Endometrial microvascular endothelial cells (primary cell): Measurements from ENCODE around the gene ALPK1. TPM values are rescaled to one million over a fixed set of nuclear protein-coding genes. Genes with fewer than 3 reads are reported as not detected.

Source experiments
- in situ Hi-C: cut with HindIII; loops from 2 replicates; pipeline ENCODE4 v1.10.0; 2017; ENCODE audit warnings: low sequenced_read_pairs, low pct_unique_long_range_greater_than_20kb; ENCODE audit errors: inconsistent ontology term
- total RNA-seq: library from RNA; depleted of rRNA; stranded (reverse); fragments of >200 nt; gene quantifications from one replicate; pipeline ENCODE4 v1.2.3, GENCODE V29; 2015; ENCODE audit errors: inconsistent ontology term

The ALPK1 gene
- total RNA-seq, 1 donor from 2014 or later, result 8.6 TPM

DNA sequence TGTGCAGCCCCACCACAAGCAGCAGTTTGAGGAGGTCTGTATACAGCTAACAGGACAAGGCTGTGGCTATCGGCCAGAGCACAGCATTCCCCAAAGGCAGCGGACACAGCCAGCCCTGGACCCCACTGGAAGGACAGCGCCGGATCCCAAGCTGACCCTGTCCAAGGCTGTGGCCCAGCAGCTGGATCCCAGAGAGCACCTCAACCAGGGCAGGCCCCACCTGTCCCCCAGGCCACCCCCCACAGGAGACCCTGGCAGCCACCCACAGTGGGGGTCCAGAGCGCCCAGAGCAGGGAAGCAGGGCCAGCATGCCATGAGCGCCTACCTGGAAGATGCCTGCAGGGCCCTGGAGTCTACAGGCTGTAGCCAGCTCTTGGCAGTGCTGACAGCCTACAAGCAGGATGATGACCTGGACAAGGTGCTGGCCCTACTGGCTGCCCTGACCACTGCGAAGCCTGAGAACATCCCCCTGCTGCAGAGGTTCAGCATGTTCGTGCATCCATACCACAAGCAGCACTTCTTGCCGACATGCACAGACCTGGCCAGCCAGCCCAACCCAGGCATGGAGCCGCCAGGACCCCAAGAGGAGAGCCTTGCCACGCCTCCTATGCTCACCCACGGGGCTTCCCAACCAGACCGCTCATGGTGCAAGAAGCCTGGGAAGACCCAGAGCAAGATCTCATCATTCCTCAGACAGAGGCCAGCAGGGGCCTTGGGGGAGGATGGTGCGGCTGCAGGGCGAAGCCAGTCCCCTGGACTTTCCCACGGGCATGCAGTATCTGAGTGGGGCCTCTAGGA, 62.0 kb downstream of the ALPK1 start:
- in situ Hi-C loops, result no loop called here

DNA sequence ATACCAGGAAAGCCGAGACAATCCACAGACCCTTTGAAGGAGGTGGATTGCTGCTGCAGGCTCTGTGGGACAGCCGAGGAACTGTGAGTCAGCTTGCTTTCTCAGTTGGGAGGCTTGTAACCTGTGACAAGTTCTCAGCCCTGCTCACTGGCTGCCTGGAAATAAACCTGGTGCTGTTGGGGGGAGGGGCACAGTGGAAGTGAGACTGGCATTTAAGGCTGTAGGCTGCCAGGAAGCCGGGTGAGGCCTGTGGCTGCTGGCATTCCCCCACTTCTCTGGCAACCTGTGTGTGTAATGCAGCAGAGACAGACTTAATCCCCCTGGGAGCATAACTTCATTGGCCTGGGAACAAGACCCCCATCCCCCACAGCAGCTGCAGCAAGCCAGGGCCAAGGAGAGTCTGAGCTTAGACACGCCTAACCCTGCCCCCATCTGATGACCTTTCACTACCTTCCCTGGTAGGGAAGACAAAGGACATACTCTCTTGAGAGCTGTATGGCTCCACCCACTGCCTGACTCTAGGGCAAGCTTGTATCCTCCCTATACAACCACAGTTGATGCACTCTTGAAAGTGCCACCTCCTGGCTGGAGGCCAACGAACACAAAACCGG, 64.1 kb downstream of the ALPK1 start:
- in situ Hi-C loops, result no loop called here

DNA sequence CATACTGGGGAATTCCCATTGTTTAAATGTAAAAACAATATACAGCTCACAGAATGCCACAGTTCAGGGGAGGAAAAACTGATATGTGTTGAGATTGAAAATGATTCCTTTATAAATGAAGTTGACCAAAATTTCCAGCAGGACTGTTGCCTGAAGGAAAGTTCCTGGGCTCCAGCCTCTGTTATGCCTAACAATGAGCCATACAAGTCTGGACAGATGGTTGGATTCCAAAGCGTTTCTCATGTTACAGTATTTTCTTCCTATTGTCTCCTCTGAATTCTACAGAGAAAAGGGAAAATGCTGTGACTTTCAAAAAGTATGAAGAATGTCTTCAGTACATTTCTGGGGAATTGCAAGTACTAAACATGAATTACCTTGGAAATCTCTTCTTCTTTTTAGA, 73.3 kb downstream of the ALPK1 start:
- in situ Hi-C loops, result no loop called here

DNA sequence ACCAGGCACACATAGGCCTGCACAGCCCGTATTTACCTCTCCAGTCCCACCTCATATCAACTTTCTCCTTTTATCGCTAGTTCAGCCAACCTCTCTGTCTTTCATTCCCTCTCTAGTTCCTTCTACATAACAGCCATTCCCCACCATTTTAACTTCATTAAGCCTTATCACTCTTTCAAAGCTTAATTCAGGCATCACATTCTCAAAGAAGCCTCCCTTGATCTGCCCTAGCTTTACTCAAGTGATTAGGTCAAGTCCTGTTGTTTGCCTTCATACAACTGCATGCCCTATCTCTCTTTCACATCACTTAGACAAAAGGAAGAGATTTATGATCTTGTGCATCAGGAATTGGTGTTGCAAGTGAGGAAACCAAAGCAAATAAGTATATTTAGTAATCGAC, 74.2 kb downstream of the ALPK1 start:
- in situ Hi-C loops, result no loop called here

DNA sequence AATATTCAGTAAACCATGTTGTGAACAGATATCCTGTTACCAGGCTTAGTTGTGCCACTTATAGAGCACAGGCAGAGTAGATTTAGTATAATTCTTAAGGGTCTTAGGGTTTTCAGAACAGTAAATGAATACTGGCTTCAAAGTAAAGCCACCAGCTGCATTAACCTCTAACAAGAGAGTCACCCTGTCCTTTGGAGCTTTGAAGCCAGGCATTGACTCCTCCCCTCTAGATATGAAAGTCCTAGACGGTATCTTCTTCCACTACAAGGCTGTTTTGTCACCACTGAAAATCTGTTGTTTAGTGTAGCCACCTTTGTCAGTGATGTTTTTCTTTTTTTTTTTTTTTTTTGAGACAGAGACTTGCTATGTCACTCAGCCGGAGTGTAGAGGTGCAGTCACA, 77.7 kb downstream of the ALPK1 start:
- in situ Hi-C loops, result no loop called here

DNA sequence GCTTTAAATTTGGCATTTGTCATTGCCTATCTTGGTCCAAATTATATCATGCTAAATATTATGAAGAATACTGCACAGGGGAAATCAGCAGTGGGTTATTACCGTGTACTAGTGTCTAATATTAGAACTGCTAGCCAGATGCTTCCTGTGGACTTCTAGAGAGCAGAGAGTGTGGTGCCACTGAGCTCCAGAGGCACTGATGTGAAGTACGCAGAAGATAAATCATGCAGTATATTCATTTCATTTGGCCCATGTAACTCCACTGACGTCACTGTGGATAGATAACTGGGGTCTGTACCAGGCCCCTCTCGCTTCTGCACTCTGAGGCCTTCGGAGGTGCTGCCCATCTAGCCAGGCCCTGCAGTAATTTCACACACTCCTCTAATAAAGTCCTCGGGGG, 80.0 kb downstream of the ALPK1 start:
- in situ Hi-C loops, result no loop called here

DNA sequence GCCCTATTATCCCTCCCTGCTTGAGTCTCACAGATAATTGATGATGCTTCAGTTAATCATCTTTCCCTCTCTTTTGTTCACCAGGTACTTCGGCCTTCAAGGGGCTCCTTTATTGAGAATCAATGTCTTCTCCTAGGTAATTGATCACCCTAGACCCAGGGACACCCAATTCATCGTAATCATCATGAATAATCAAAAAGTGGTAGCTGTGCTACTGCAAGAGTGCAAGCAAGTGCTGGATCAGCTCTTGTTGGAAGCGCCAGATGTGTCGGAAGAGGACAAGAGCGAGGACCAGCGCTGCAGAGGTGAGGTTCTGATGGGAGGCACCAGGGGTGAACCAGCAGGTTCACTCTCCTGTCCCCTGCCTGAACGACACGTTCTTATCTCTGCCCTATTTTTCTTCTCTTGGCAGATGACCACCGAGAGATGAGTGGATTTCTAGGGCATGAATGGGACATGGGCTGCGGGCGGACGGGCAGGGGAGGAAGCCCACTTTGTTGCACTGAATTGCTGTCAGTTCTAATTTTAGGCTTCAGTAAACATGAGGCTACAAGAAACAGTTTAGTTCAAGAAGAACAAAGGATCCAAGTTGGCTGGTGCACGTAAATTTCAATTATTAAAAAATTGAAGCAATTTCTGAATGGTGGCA, 80.5 kb downstream of the ALPK1 start:
- in situ Hi-C loops, result no loop called here

DNA sequence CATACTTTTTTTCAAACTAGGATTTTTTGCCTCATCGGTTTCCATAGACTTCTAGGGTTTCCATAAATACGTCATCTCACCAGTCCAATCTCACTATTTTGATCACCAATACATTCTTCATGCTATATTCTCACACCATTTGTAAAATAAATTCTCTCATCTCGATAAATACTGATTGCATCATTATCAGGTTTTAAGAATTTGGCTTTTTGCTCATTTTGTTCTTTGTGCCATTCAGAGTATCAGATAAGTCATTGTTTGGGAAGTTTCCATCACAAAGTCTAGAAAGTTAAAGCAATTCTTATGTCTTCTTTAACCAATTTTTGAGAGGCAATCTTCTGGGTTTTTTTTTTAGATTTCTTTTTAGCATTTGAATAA, 81.1 kb downstream of the ALPK1 start:
- in situ Hi-C loops, result no loop called here

DNA sequence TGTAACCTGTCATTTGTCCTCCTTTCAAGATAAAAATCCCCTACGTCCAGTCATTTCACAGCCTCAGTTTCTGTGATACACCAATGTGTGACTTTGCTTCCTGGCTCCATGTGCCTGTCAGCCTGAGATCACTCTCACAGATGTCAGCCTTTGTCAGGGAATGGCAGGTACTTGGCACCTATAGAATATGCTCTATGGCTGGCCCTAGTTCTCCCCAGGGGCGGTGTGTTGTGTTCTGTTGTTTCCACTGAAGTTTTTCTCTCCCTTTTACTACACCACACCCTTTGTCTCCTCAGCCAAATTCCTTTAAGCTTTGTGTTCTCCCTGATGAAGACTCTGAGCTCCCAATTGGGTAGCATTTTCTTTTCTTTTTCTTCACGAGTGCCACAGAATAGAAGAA, 81.7 kb downstream of the ALPK1 start:
- in situ Hi-C loops, result no loop called here

DNA sequence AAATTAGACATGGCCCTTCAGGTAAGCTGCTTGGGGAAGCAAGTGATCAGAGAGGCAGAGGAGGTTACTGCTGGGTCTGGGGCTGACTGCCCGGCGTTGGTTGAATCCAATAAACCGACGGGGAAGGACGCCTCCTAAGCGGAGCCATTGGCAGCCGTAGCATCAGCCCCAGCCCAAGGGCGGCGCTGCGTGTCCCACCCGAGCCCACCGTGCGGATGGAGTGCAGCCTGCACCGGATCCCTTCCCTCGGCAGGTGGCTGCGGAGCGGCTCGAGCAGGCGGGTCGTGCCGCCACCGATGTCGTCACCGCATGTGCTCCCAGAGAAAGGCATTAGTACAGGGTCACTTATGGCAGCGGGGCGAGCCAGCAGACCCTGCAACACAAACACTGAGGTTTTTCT, 82.1 kb downstream of the ALPK1 start:
- in situ Hi-C loops, result no loop called here

DNA sequence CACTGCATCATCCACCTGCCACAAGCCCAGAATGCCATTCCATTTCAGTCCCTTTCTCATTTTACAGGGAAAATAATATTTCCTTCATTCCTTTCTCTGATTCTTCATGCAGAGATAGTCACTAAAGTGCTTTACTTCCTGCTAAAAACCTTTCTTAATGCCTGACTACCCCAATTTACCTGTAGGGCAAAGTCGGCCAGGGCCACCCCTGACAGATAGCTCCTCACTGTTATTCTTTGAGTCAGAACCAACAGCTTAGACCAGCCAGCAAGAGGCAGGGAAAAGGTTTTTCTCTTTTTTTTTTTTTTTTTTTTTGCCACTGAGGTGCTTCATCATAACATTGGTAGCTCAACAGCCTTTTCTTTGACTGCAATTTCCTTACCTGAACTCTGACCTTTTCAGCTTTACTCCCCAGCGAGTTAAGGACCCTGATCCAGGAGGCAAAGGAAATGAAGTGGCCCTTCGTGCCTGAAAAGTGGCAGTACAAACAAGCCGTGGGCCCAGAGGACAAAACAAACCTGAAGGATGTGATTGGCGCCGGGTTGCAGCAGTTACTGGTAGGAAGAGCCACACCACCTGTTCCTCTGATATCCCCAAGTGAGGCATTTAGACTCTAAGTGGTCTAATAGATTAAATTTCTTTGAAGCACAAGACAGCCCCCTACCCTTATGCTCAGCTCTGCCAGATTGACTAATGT, 85.0 kb downstream of the ALPK1 start:
- in situ Hi-C loops, result no loop called here

DNA sequence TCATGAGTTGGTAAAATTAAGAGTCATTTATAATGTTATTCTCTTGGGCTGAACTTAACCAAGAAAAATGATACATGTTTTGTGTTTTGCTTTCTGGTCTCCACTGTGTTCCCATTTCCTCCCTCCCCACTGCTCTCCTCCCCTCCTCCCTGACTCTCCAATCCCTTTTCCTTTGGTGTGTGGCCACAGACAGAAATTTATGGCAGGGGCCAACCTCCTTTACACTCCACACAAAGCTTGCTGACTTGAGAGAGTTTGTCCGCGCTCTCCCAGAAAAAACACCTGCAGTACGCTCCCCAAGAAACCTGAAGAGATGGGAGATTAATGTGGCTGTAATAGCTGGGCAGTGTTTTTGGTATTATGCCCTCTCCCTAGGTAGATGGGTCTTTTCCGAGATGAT, 88.9 kb downstream of the ALPK1 start:
- in situ Hi-C loops, result no loop called here

DNA sequence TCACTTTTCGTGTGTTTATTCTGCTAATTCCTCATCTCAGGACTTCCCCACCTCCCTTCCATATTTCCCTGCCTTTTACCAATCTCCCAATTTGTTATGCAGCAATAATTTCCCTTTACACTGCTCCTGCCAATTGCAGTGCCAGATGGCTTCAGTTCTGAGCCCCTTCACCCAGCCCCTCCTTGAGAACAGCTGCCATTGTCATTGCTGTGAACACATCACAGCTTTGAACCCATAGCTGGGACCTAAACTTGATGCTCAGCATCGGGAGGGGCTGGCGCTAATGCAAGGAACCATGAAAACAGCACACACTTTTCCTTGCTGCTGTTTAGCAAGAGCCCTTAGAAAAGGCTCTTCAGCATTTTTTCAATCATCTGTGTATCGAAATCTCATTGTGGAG, 104.9 kb downstream of the ALPK1 start:
- in situ Hi-C loops, result no loop called here

DNA sequence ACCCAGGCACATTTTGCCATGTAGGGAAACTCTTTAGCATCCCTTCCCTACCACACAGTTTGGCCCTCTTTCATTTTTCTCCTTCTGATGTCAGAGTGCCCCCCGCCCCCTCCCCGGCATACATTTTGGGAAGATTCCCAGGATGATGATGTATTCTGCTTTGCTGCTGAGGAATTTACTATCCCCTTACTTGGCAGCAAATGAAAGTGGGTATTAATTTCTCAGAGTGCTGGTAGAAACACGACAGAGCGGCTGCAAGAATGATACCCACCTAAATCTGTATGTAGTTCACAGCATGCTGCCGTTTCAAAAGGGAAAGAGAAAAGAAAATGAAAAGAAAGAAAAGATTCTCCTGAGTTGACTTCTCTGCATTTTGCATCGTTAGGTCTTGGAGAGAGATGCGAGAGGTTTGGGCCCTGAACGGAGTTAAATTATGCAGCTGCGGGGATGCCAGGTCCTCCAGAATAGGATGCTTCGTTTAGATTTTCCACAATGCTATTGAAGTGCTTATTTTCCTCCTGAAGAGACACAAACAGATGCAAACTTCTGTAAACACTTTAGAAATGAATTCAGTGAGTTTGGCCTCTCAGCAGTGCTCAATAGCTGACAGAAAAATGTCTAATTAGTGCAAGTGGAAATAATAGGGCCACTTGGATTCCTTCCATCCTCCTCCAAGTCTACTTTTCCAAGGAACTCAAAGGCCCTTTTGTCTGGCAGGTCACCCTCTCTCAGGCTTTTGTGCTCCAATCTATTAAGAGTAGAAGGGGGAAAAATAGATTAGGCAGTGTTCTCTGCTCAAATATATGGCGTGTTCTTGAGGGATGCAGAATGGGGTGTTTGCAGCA, 106.2 kb downstream of the ALPK1 start:
- in situ Hi-C loops, result no loop called here

DNA sequence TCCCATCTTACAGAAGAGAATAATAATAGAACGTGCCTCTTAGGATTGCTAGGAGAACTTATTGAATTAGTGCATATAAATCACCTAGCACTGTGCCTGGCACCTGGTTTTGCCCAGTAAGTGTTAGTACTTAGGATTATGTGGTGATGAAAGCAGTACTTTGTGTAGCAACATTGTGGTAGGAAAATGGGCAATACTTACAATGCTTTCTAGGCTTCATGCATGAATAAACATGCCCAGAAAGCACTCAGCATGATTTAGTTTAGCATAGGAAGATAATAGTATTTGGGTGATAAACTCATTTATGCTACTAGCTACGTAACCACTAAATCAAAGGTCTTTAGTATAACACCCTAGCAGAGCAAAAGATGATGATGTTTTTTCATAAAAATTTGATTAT, 113.2 kb downstream of the ALPK1 start:
- in situ Hi-C loops, result no loop called here

DNA sequence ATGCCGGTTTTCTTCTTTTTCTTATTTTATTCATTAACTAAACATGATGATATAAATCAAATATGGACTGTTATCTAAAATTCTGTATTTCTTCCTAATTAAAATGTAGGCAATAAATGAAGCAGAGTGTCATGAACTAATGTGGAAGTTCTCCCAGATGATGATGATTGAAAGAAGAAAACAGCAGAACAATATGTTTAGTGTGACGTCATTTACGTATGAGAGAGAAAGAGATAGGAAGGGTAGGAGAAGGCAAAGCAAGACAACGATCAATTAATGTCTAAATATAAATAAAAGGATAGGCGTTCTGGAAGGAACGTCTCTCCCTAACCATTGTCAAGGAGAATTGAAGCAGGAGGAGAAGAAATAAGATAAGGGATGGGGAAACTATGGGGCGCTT, 113.6 kb downstream of the ALPK1 start:
- in situ Hi-C loops, result no loop called here

DNA sequence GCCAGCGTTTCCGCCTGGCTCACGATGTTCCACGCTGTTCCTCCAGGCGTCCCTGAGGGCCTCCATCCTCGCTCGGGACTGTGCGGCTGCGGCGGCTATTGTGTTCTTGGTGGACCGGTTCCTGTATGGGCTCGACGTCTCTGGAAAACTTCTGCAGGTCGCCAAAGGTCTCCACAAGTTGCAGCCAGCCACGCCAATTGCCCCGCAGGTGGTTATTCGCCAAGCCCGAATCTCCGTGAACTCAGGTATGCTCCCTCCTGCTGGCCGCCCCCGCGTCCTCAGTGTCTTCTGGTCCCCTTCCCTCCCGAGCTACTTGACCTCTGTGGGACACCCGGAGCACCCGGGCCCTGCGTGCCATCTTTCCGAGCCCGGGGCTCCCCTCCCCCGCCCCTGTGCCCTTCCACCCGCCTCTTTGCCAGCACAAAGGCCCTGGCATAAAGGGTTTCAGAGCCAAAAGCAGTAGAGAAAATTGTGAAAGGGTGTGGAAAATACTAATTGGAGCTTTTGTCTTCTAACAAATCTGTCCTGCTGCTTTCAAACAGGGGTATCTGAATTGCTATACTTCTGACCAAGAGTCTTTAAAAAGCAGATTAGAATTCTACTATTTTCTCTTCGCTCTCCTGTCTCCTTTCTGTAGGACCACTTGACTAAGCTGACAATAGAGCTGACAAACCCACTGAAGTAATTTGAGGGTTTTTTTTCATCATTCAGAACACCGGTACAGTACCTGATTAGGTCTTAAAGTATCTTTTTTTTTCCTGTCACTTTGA, 114.8 kb downstream of the ALPK1 start:
- in situ Hi-C loops, result no loop called here

DNA sequence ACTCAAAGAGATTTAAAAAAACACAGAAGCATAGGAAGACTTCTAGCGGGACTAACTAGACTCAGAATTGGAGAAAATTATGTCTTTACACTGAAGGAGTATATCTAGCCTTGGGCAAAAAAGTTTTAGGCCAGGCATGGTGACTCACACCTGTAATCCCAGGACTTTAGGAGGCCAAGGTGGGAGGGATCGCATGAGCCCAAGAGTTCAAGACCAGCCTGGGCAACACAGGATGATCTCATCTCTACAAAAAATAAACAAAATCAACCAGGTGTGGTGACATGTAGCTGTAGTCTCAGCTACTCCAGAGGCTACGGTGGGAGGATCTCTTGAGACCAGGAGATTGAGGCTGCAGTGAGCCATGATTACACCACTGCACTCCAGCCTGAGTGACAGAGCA, 119.3 kb downstream of the ALPK1 start:
- in situ Hi-C loops, result no loop called here
